Liver (tissue), 3 donors: ENCODE data around the gene ATG9B.

Experiments
- CTCF ChIP-seq: fragments of 150-350 bp; IDR thresholded peaks from 2 replicates; pipeline ENCODE4 v1.5.1; 2017; ENCODE audit warnings: improper control_type of control experiment, low read depth, low read length; ENCODE audit not compliant: missing input control
- EGR1 ChIP-seq, 2 donors: IDR thresholded peaks; 2 replicates each; pipeline ENCODE4 v1.6.1; 2016 to 2018; ENCODE audit warnings: antibody characterized with exemption in 2 of 2, low read depth in 2 of 2
- JUND ChIP-seq, 2 donors: IDR thresholded peaks; 2 replicates each; pipeline ENCODE4 v1.6.1; 2016; ENCODE audit warnings: antibody characterized with exemption in 2 of 2
- MAX ChIP-seq: IDR thresholded peaks from 2 replicates; pipeline ENCODE4 v1.6.1; 2016; ENCODE audit warnings: antibody characterized with exemption
- TAF1 ChIP-seq: conservative IDR thresholded peaks from 2 replicates; pipeline ENCODE4 v1.6.1; 2016; ENCODE audit warnings: antibody characterized with exemption, mild to moderate bottlenecking
- YY1 ChIP-seq: IDR thresholded peaks from 2 replicates; pipeline ENCODE4 v1.6.1; 2016; ENCODE audit warnings: antibody characterized with exemption, mild to moderate bottlenecking
- ZBTB33 ChIP-seq: IDR thresholded peaks from 2 replicates; pipeline ENCODE4 v1.6.1; 2016; ENCODE audit warnings: antibody characterized with exemption
- donor health status: healthy.
- donor health status: healthy.

- TF ChIP-seq JUND (IDR thresholded peaks at IDR 0.05) (no peak), TAF1 (no peak), CTCF (no peak), YY1 (no peak), ZBTB33 (no peak), EGR1 (IDR thresholded peaks at IDR 0.05; ENCODE audit: low read depth in 2 of 2) (no peak), MAX (no peak)
Measured at GRCh38 chr7:150997075-150997511, 27.2 kb downstream of the ATG9B start.
